ENCODE data around the gene CHRM4. TPM values are rescaled to one million over a fixed set of nuclear protein-coding genes. Genes with fewer than 3 reads are reported as not detected.

Gene CHRM4
- total RNA-seq, 1 donor from 2014 or later = 0.35 TPM

DNA sequence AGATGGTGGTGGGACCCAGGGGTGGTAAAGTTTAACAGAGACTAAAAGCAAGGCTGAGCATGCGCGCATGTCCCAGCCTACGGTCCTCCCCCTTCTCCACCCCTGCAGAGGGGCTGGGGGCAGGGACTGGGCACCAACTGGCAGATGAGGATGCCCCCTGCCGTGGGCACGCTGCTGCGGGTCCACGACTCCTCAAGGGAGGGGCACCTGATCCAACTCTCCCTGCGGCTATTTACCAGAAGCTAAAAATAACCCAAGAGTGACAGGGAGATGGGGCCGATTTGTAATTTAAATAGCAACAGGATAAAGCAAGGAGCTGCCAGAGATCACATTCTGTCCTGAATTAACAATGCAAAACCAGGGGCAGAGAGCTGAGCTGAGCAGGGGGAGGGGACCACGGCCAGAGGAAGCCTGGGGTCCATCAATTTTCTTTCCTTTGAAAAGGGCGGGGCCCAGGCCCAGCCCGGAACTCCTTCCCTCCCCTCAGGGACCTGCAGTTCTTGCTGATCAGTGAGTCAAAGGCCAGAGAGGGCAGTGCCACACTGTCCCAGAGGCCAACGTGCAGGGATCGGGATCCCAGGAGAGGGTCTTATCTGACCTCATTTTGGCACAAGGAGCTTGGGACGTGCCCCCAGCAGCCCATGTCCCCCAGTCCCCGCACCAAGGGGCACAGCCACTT is 52.4 kb downstream of the CHRM4 start:
- ATAC-seq (peak; percentile 54), DNase-seq (no peak)
- TF ChIP-seq, protein P1, sequence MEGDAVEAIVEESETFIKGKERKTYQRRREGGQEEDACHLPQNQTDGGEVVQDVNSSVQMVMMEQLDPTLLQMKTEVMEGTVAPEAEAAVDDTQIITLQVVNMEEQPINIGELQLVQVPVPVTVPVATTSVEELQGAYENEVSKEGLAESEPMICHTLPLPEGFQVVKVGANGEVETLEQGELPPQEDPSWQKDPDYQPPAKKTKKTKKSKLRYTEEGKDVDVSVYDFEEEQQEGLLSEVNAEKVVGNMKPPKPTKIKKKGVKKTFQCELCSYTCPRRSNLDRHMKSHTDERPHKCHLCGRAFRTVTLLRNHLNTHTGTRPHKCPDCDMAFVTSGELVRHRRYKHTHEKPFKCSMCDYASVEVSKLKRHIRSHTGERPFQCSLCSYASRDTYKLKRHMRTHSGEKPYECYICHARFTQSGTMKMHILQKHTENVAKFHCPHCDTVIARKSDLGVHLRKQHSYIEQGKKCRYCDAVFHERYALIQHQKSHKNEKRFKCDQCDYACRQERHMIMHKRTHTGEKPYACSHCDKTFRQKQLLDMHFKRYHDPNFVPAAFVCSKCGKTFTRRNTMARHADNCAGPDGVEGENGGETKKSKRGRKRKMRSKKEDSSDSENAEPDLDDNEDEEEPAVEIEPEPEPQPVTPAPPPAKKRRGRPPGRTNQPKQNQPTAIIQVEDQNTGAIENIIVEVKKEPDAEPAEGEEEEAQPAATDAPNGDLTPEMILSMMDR (IDR thresholded peaks at IDR 0.05) = no peak
- intact Hi-C loops (cut with DNase I) = no loop called here
- H3K27me3 ChIP-seq = peaks cover 4% of the 10 kb centered on the region
- H3K9me3 ChIP-seq = no peaks in the 10 kb centered on the region
- no peaks in the 10 kb centered on the region for H3K36me3 ChIP-seq
- H3K4me1 ChIP-seq = peaks cover 37% of the 10 kb centered on the region
- H3K27ac ChIP-seq = peak overlapping the region; percentile 68
- peak overlapping the region; percentile 21 for H3K4me3 ChIP-seq

DNA sequence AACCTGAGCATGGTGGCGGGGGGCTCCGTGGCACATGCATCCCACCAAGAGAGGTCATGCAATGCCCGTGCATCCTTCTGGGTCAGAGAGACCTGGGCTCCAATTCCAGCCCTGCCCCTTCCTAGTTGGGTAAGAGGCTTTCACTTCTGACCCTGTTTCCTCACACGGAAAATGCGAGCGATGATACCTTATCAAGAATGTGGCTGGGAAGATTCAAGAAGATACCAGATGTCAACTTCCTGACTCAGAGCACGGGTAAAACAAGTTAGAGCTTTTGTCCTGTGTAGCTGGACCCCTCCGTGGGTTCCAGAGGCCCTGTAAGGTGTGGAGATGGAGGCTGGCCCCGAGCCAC is 53.0 kb downstream of the CHRM4 start:
- no peak for DNase-seq
- H3K9me3 ChIP-seq = no peaks in the 10 kb centered on the region
- TF ChIP-seq, protein P1 (IDR thresholded peaks at IDR 0.05) = no peak
- peaks cover 9% of the 10 kb centered on the region for H3K27me3 ChIP-seq
- peaks cover 35% of the 10 kb centered on the region for H3K4me1 ChIP-seq
- no peak for ATAC-seq
- H3K27ac ChIP-seq = peak overlapping the region; percentile 58
- peak overlapping the region; percentile 21 for H3K4me3 ChIP-seq
- H3K36me3 ChIP-seq = no peaks in the 10 kb centered on the region
- intact Hi-C loops (cut with DNase I) = no loop called here

DNA sequence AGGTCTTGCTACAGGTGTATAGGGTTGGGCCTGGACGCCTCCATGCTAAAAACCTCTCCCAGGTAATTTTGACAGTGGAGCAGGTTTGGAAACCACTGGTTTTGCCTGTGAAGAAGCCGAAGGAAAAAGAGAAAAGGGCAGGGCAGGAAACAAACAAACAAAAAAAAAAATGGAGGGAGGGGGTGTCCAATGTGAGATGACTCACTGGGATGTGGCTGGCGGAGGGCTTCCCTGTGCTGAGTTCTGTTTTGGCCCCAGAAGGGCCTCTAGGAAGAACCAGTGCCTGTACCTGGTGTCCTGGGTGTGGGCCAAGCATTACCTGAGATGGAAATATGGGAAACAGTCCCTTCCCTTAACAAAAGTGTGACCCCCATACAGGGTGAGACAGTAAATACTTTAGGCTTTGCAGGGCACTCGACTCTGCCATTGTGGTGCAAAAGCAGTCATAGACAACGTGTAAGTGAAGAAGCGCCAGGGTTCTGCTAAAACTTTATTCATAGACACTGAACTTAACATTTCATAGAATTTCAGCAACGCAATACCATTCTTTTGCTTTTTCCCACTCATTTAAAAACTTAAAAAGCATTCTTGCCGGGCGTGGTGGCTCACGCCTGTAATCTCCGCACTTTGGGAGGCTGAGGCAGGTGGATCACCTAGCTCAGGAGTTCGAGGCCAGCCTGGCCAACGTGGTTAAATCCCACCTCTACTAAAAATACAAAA is 53.8 kb downstream of the CHRM4 start:
- TF ChIP-seq, protein P1 (IDR thresholded peaks at IDR 0.05) = no peak
- Histone ChIP-seq H3K4me3 (no peak overlapping the region), H3K27ac (no peak overlapping the region), H3K9me3 (no peaks in the 10 kb centered on the region), H3K36me3 (no peaks in the 10 kb centered on the region), H3K27me3 (peaks cover 17% of the 10 kb centered on the region), H3K4me1 (peaks cover 33% of the 10 kb centered on the region)
- ATAC-seq = no peak
- intact Hi-C loops (cut with DNase I) = no loop called here
- no peak for DNase-seq

DNA sequence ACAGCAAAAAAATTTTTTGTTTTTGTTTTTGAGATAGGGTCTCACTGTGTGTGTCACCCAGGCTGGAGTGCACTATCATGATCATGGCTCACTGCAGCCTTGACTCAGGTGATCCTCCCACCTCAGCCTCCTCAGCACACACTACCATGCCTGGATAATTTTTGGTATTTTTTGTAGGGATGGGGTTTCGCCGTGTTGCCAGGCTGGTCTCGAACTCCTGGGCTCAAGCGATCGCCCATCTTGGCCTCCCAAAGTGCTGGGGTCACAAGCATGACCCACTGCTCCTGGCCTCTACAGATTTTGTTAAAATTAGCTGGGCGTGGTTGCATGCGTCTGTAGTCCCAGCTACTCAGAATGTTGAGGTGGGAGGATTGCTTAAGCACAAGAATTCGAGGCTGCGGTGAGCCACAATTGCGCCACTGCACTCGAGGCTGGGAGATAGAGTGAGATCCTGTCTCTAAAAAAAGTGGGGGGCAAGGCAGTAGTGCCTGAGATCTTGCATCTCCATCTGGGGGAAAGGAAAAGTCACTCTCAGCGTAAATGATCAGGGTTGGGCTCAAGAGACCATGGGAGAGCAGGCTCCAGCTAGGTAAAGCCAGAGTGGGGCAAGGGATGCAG is 54.9 kb downstream of the CHRM4 start:
- Histone ChIP-seq H3K27me3 (peaks cover 27% of the 10 kb centered on the region), H3K4me3 (no peak overlapping the region), H3K9me3 (no peaks in the 10 kb centered on the region), H3K4me1 (peaks cover 35% of the 10 kb centered on the region), H3K27ac (no peak overlapping the region), H3K36me3 (no peaks in the 10 kb centered on the region)
- TF ChIP-seq, protein P1 (IDR thresholded peaks at IDR 0.05) = no peak
- intact Hi-C loops (cut with DNase I) = no loop called here
- ATAC-seq (peak; percentile 52), DNase-seq (peak; percentile 85)

DNA sequence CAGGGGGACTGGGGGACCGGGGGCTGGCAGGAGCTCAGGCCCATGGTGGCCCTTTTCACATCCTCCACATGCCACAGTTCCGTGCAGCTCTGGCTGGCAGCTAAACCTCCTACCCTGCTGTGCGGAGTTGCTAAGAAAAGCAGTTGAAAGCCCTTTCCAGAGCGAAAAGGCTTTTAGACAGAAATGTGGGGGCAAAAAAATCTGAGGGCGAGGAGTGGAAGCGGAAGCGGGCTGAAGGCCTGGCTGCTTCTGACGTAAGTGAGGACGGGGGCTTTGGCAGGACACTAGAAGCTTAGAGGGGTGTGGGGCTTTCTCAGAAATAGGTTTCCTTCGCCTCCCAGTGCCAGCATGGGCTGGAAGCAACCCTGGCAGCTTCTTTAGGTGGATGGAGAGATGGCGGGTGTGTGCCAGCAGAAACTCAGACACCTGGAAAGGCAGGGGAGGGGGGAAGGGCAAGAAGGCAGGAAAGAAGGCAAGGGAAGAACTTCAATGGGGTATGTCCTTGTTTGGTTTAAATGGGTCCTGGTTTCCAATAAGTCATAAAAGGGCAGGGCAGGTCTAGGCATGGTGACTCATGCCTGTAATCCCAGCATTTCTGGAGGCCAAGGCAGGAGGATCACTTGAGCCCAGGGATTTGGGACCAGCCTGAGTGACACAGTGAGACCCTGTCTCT is 55.5 kb downstream of the CHRM4 start:
- DNase-seq (no peak), ATAC-seq (no peak)
- intact Hi-C loops (cut with DNase I) = no loop called here
- Histone ChIP-seq H3K4me1 (peaks cover 35% of the 10 kb centered on the region), H3K27me3 (peaks cover 32% of the 10 kb centered on the region), H3K36me3 (no peaks in the 10 kb centered on the region), H3K9me3 (no peaks in the 10 kb centered on the region), H3K4me3 (no peak overlapping the region), H3K27ac (no peak overlapping the region)
- TF ChIP-seq, protein P1 (IDR thresholded peaks at IDR 0.05) = no peak
